OCI-LY7 (cell line): ENCODE results near the gene SLC25A13. TPM values are rescaled to one million over a fixed set of nuclear protein-coding genes. Genes with fewer than 3 reads are reported as not detected.

Source experiments
- BruUV-seq: library from RNA; stranded (reverse); fragments of 400-500 nt; replicated peaks from 2 replicates; lab custom pipeline; 2021; lab: Mats Ljungman, UMichigan
- CTCF ChIA-PET: fragments of 300-600 bp; sonication (Branson Sonifier 250); formaldehyde crosslinking; loops from one replicate; lab custom pipeline; 2022; ENCODE audit warnings: antibody characterized with exemption; ENCODE audit not compliant: unreplicated experiment; lab: Charles Lee
- POLR2A ChIA-PET: fragments of 300-600 bp; sonication (Branson Sonifier 250); formaldehyde crosslinking; loops from one replicate; lab custom pipeline; 2022; ENCODE audit warnings: antibody characterized with exemption; lab: Charles Lee
- DNase-seq: peaks from one replicate; pipeline ENCODE4 v3.0.0-alpha.2; 2015; ENCODE audit warnings: low spot score
- H2AFZ ChIP-seq: fragments of 200-600 bp; sonication (generic), shearing (Covaris generic); 2 replicates; pipeline ENCODE4 v1.6.1; 2014; ENCODE audit warnings: mild to moderate bottlenecking, antibody characterized with exemption, low read length, moderate library complexity
- H3K27ac ChIP-seq: fragments of 200-600 bp; sonication (generic); 2 replicates; pipeline ENCODE4 v1.5.1; 2014; ENCODE audit warnings: mixed run types, low read depth, mild to moderate bottlenecking, moderate library complexity, low read length, inconsistent platforms; ENCODE audit not compliant: poor library complexity, severe bottlenecking
- H3K36me3 ChIP-seq: fragments of 200-600 bp; sonication (generic); 2 replicates; pipeline ENCODE4 v1.6.1; 2014; ENCODE audit warnings: mild to moderate bottlenecking, antibody characterized with exemption, low read length, moderate library complexity, mixed read lengths; ENCODE audit not compliant: insufficient read depth
- H3K4me1 ChIP-seq: fragments of 200-600 bp; sonication (generic); 2 replicates; pipeline ENCODE4 v1.5.1; 2014; ENCODE audit warnings: mild to moderate bottlenecking, low read length; ENCODE audit not compliant: insufficient read depth, poor library complexity, severe bottlenecking
- H3K4me2 ChIP-seq: fragments of 200-600 bp; sonication (generic); 2 replicates; pipeline ENCODE4 v1.6.1; 2014; ENCODE audit warnings: mild to moderate bottlenecking, low read length
- H3K4me3 ChIP-seq: fragments of 200-600 bp; sonication (generic); 2 replicates; pipeline ENCODE4 v1.5.1; 2014; ENCODE audit warnings: mild to moderate bottlenecking, low read depth, low read length; ENCODE audit not compliant: poor library complexity, severe bottlenecking
- H3K79me2 ChIP-seq: fragments of 200-600 bp; sonication (generic); 2 replicates; pipeline ENCODE4 v1.6.1; 2016; ENCODE audit warnings: low read depth, mild to moderate bottlenecking, low read length, moderate library complexity, mixed read lengths; ENCODE audit not compliant: insufficient read depth
- H3K9me2 ChIP-seq: fragments of 200-600 bp; sonication (generic); 2 replicates; pipeline ENCODE4 v1.6.1; 2016; ENCODE audit warnings: mild to moderate bottlenecking, low read length, mixed read lengths; ENCODE audit not compliant: insufficient read depth
- H3K9me3 ChIP-seq: fragments of 200-600 bp; sonication (generic); 2 replicates; pipeline ENCODE4 v1.6.1; 2014; ENCODE audit warnings: mild to moderate bottlenecking, mixed run types, low read length, mixed read lengths
- H4K20me1 ChIP-seq: fragments of 200-600 bp; sonication (generic); 2 replicates; pipeline ENCODE4 v1.6.1; 2014; ENCODE audit warnings: mild to moderate bottlenecking, antibody characterized with exemption, low read length, moderate library complexity, mixed read lengths; ENCODE audit not compliant: insufficient read depth
- EZH2phosphoT487 ChIP-seq: fragments of 200-600 bp; sonication (generic); IDR thresholded peaks from 2 replicates; pipeline ENCODE4 v1.6.1; 2018; ENCODE audit warnings: low read depth, borderline replicate concordance, mild to moderate bottlenecking, mixed run types, antibody characterized with exemption, low read length, moderate library complexity, mixed read lengths
- intact Hi-C: fragments of 100-400 bp; cut with micrococcal nuclease; formaldehyde crosslinking; loops from one replicate; pipeline ENCODE4 v1.10.0; 2022; ENCODE audit not compliant: unreplicated experiment
- total RNA-seq, 2 experiments: library from RNA; depleted of rRNA in 1 of 2; stranded (reverse); fragments of >200 nt in 1 of 2; shearing (Covaris generic) in 1 of 2; gene quantifications; 2 replicates each; pipeline ENCODE4 v1.2.3, GENCODE V29; 2014 to 2022
- TF ChIP-seq, protein P1 (sequence below): fragments of 200-600 bp; sonication (generic); conservative IDR thresholded peaks from 2 replicates; pipeline ENCODE4 v1.5.1; 2014; ENCODE audit warnings: mild to moderate bottlenecking, antibody characterized with exemption, low read length, moderate library complexity, mixed read lengths

The SLC25A13 gene
- total RNA-seq, 2 experiments from 2014 or later: 0.63 TPM; not detected in 1

DNA sequence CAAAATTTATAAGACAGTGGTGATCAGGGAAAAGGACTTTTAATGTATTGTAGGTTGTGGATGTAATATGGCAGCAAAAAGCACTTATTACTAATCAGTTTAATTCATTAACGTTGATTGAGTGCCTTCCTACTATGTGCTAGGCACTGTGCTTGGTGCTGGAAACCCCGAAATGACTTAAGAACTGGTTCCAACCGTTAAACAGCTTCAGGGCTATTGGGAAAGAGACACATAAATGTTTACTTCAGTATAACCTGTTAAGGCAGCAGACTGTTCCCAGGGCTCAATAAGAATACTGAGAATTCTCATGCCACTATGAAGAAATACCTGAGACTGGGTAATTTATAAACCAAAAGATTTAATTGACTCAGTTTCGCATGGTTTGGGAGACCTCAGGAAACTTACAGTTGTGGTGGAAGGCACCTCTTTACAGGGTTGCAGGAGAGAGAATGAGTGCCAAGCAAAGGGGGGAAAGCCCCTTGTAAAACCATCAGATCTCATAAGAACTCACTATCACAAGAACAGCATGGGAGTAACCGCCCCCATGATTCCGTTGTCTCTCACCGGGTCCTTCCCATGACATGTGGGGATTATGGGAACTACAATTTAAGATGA is 1.1 kb upstream of the SLC25A13 start:
- Histone ChIP-seq H4K20me1 (no peaks in the 10 kb centered on the region), H3K9me3 (no peaks in the 10 kb centered on the region), H3K27ac (no peak overlapping the region), H3K79me2 (no peaks in the 10 kb centered on the region), H3K4me3 (no peak overlapping the region), H3K9me2 (no peaks in the 10 kb centered on the region), H2AFZ (no peak overlapping the region), H3K4me2 (peak overlapping the region; percentile 65; the same call in 1 of the 2 replicates), H3K4me1 (no peaks in the 10 kb centered on the region), H3K36me3 (no peaks in the 10 kb centered on the region)
- TF ChIP-seq EZH2phosphoT487: no peak
- TF ChIP-seq, protein P1, sequence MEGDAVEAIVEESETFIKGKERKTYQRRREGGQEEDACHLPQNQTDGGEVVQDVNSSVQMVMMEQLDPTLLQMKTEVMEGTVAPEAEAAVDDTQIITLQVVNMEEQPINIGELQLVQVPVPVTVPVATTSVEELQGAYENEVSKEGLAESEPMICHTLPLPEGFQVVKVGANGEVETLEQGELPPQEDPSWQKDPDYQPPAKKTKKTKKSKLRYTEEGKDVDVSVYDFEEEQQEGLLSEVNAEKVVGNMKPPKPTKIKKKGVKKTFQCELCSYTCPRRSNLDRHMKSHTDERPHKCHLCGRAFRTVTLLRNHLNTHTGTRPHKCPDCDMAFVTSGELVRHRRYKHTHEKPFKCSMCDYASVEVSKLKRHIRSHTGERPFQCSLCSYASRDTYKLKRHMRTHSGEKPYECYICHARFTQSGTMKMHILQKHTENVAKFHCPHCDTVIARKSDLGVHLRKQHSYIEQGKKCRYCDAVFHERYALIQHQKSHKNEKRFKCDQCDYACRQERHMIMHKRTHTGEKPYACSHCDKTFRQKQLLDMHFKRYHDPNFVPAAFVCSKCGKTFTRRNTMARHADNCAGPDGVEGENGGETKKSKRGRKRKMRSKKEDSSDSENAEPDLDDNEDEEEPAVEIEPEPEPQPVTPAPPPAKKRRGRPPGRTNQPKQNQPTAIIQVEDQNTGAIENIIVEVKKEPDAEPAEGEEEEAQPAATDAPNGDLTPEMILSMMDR: no peak
- DNase-seq: no peak
- POLR2A ChIA-PET: no interaction called here
- intact Hi-C loops: no loop called here
- no TSS peak for BruUV-seq
- CTCF ChIA-PET: no interaction called here

DNA sequence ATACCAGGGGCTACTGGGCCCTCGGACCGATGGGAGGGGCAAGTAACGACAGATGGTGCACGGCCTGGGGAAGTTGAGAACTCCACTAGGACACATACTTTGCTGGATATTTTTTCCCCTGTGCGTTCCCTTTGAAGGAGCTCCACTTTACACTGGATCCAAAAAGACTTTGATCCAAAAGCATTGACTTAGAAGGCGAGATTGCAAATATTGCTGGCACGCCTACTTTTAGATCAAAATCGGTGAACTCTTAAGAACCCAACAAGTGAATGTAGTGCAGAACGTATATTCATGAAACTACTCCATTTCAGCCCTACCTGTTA is 436 bp upstream of the SLC25A13 start:
- no peaks in the 10 kb centered on the region for H3K9me3 ChIP-seq
- ChIA-PET CTCF (no interaction called here), POLR2A (no interaction called here)
- BruUV-seq: no TSS peak
- peak overlapping the region; percentile 65; the same call in 1 of the 2 replicates for H3K4me2 ChIP-seq
- no peak overlapping the region for H3K4me3 ChIP-seq
- peak overlapping the region; percentile 93; the same call in 1 of the 2 replicates for H2AFZ ChIP-seq
- no peaks in the 10 kb centered on the region for H3K4me1 ChIP-seq
- TF ChIP-seq, protein P1: no peak
- no peak for TF ChIP-seq EZH2phosphoT487
- no peaks in the 10 kb centered on the region for H4K20me1 ChIP-seq
- H3K27ac ChIP-seq: no peak overlapping the region
- intact Hi-C loops: no loop called here
- H3K9me2 ChIP-seq: no peaks in the 10 kb centered on the region
- H3K79me2 ChIP-seq: no peaks in the 10 kb centered on the region
- DNase-seq: no peak
- H3K36me3 ChIP-seq: no peaks in the 10 kb centered on the region

DNA sequence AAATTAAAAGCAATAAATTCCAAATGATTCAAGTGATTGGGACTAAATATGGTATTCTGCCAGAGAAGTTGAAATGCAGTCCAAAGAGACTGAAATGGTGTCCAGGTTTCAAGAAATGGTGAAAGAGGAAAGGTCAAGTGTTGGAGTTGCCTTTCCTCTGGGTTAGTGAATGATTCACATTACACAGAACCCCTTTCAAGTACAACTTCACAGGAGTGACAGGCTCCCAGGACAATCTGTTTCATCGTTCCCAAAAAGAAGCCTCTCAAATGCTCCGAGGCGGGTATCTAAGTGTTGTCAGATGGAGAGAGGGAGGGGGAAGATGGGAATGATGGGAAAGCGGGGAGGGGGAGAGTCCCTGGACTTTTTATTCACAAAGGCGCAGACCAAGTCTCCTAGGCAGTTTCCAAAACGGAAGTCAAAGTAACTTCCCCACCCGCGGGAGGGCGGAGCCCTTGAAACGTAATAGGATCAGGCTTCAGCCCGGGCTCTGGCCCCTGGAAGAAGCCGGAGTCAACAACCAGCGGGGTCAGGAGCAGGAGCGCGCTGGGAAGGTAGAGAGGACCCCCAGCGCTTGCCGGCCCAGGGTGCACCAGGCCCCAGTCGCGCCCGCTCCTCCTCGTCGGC is 754 bp downstream of the SLC25A13 start:
- Histone ChIP-seq H3K9me3 (no peaks in the 10 kb centered on the region), H3K4me1 (no peaks in the 10 kb centered on the region), H3K4me3 (peak overlapping the region; percentile 54), H3K36me3 (no peaks in the 10 kb centered on the region), H2AFZ (peak overlapping the region; percentile 93), H3K79me2 (no peaks in the 10 kb centered on the region), H3K27ac (no peak overlapping the region), H4K20me1 (no peaks in the 10 kb centered on the region), H3K4me2 (peak overlapping the region; percentile 65), H3K9me2 (no peaks in the 10 kb centered on the region)
- ChIA-PET POLR2A (no interaction called here), CTCF (no interaction called here)
- intact Hi-C loops: no loop called here
- TF ChIP-seq, protein P1: no peak
- TF ChIP-seq EZH2phosphoT487: no peak
- peak; percentile 15 for DNase-seq
- BruUV-seq: no TSS peak
